Right cardiac atrium (tissue), 5 donors: Measurements from ENCODE around the gene DHX57. TPM values are rescaled to one million over a fixed set of nuclear protein-coding genes. Genes with fewer than 3 reads are reported as not detected.

ENCODE experiments used
- ATAC-seq, 2 donors: fragments of 200-7000 bp; cut with Tn5 transposase; one replicate each; pipeline versions ENCODE4 v1.8.0 to v1.9.1; 2020; ENCODE audit warnings: moderate library complexity in 2 of 2, mild to moderate bottlenecking in 1 of 2
- DNase-seq, 3 donors: peaks; one replicate each; pipeline ENCODE4 v3.0.0-alpha.2; 2020
- H3K27ac ChIP-seq: one replicate; pipeline ENCODE4 v1.5.1; 2013; ENCODE audit warnings: mild to moderate bottlenecking, low read length, control low read depth, moderate library complexity
- H3K27me3 ChIP-seq: one replicate; pipeline ENCODE4 v1.6.1; 2013; ENCODE audit not compliant: control insufficient read depth, insufficient read depth
- H3K4me1 ChIP-seq: one replicate; pipeline ENCODE4 v1.6.1; 2013; ENCODE audit warnings: low read length; ENCODE audit not compliant: control insufficient read depth, insufficient read depth
- H3K4me3 ChIP-seq: one replicate; pipeline ENCODE4 v1.5.1; 2013; ENCODE audit warnings: low read length, control low read depth
- H3K9me3 ChIP-seq: one replicate; pipeline ENCODE4 v1.6.1; 2013; ENCODE audit warnings: low read length; ENCODE audit not compliant: control insufficient read depth
- WGBS: extraction: QIAGEN DNeasy Blood & Tissue Kit; methylation state at CpG from one replicate; pipeline ENCODE4 v1.1.7; 2013; 5-methylcytosine and 5-hydroxymethylcytosine counted together
- intact Hi-C, 4 donors: fragments of 100-400 bp; cut with DNase I; formaldehyde crosslinking; loops; one replicate each; pipeline versions ENCODE4 v1.11.0 to v1.14.0; 2022 to 2023
- polyA plus RNA-seq: library from polyadenylated mRNA; stranded (reverse); fragments of 200-250 nt; gene quantifications from one replicate; pipeline ENCODE4 v1.2.3, GENCODE V29; 2013
- total RNA-seq, 4 donors: library from RNA; stranded (reverse); fragmentation: NEBNext Ultra II Directional; extraction: Animal tissue kit (Norgen Biotek cat#: 25700); gene quantifications; one replicate each; pipeline ENCODE4 v1.2.1, GENCODE V29; 2021
- donor health status: healthy with polysubstance abuse.
- donor health status: DM: no; HTN: yes; CAD: no.
- donor health status: DM: no; HTN: no; CAD: no.
- donor health status: DM: no; HTN: yes; CAD: no; lungs with severe emphysema.
- donor health status: DM: yes; HTN: yes; CAD: no.

Gene DHX57
- total and polyA plus RNA-seq, 5 donors: 6.0 to 10.9 (median 8.6) TPM

- 1% methylated on average over 59 of the region's 59 CpGs for WGBS
- Histone ChIP-seq H3K27ac (peak overlapping the region; percentile 100), H3K9me3 (no peaks in the 10 kb centered on the region), H3K4me1 (peaks cover 3% of the 10 kb centered on the region), H3K4me3 (peak overlapping the region; percentile 77), H3K27me3 (no peaks in the 10 kb centered on the region)
- intact Hi-C loops: no loop called here
- ATAC-seq: peak; percentile 81 to 87
- peak; percentile 57 to 86 (median 86) for DNase-seq
Measured at GRCh38 chr2:38750011-38750890, 125.5 kb downstream of the DHX57 start.

- peak overlapping the region; percentile 77 for H3K4me3 ChIP-seq
- H3K9me3 ChIP-seq: no peaks in the 10 kb centered on the region
- intact Hi-C loops: loop anchor here in 1 of 4 donors (10.0 kb wide), 1 partner anchor 214 kb away; no protein-coding TSS in a partner anchor
- DNase-seq: no peak
- ATAC-seq: no peak
- peaks cover 3% of the 10 kb centered on the region for H3K4me1 ChIP-seq
- no peak overlapping the region for H3K27ac ChIP-seq
- 59% methylated on average over 26 of the region's 26 CpGs for WGBS
- H3K27me3 ChIP-seq: no peaks in the 10 kb centered on the region
Measured at GRCh38 chr2:38748943-38749804, 126.6 kb downstream of the DHX57 start.

- H3K27me3 ChIP-seq: no peaks in the 10 kb centered on the region
- no peak overlapping the region for H3K27ac ChIP-seq
- DNase-seq: no peak
- ATAC-seq: no peak
- H3K4me3 ChIP-seq: no peak overlapping the region
- H3K9me3 ChIP-seq: no peaks in the 10 kb centered on the region
- peaks cover 3% of the 10 kb centered on the region for H3K4me1 ChIP-seq
- WGBS: 88% methylated on average over 9 of the region's 9 CpGs
- intact Hi-C loops: loop anchor here in 1 of 4 donors (10.0 kb wide), 1 partner anchor 214 kb away; no protein-coding TSS in a partner anchor
Measured at GRCh38 chr2:38748391-38748790, 127.3 kb downstream of the DHX57 start.

- intact Hi-C loops: loop anchor here in 1 of 4 donors (10.0 kb wide), 1 partner anchor 213 kb away; no protein-coding TSS in a partner anchor
- Histone ChIP-seq H3K4me3 (no peak overlapping the region), H3K27me3 (no peaks in the 10 kb centered on the region), H3K9me3 (no peaks in the 10 kb centered on the region), H3K4me1 (peaks cover 6% of the 10 kb centered on the region), H3K27ac (no peak overlapping the region)
- DNase-seq: no peak
- 63% methylated on average over 5 of the region's 5 CpGs for WGBS
- ATAC-seq: no peak
Measured at GRCh38 chr2:38747819-38748218, 127.9 kb downstream of the DHX57 start.

Other genes starting within 250 kb of the DHX57 start
- gene GALM, start 209.8 kb downstream of the DHX57 start, total RNA-seq: 10 to 100 TPM; 11.4 to 23.0 (median 19.8) TPM
- 13.5 TPM for gene GALM, start 209.8 kb downstream of the DHX57 start, polyA plus RNA-seq
- 10 to 100 TPM; 51.4 to 87.1 (median 64.6) TPM for gene SRSF7, start 124.6 kb downstream of the DHX57 start, total RNA-seq
- 51.1 TPM for gene SRSF7, start 124.6 kb downstream of the DHX57 start, polyA plus RNA-seq
- 10 to 100 TPM in 2 of 4 donors, 1 to 10 TPM in 2; 7.8 to 12.8 (median 9.2) TPM for gene GEMIN6, start 97.7 kb downstream of the DHX57 start, total RNA-seq
- 7.3 TPM for gene GEMIN6, start 97.7 kb downstream of the DHX57 start, polyA plus RNA-seq
- 10 to 100 TPM; 18.5 to 22.6 (median 19.6) TPM for gene MORN2, start within 50 bp of the DHX57 start, total RNA-seq
- 50.5 TPM for gene MORN2, start within 50 bp of the DHX57 start, polyA plus RNA-seq
- gene ARHGEF33, start 13.9 kb upstream of the DHX57 start, total RNA-seq: 1 to 10 TPM in 1 of 4 donors, under 1 TPM in 3; 0.31 to 1.5 (median 0.55) TPM
- gene ARHGEF33, start 13.9 kb upstream of the DHX57 start, polyA plus RNA-seq: 0.29 TPM
- 10 to 100 TPM; 19.1 to 30.4 (median 23.1) TPM for gene SOS1, start 245.1 kb upstream of the DHX57 start, total RNA-seq
- gene SOS1, start 245.1 kb upstream of the DHX57 start, polyA plus RNA-seq: 6.7 TPM